Measurements from ENCODE around the gene ANKRD26. TPM values are rescaled to one million over a fixed set of nuclear protein-coding genes. Genes with fewer than 3 reads are reported as not detected.

Gene ANKRD26
- 2.1 to 3.2 TPM (median 2.9 TPM) in 5 replicates for total RNA-seq (2022; extraction: Qiagen RNA extraction)

GRCh38 chr10:27099916-27100812 lies at the start of gene ANKRD26:
Gene ANKRD26 (minus strand): TSS chr10:27100494. CDS start chr10:27100326, 168 bp downstream.

Other genes starting within 250 kb of the ANKRD26 start
- 51.4 to 59.5 TPM (median 53.2 TPM) in 5 replicates for gene ABI1, start 239.5 kb downstream of the ANKRD26 start, total RNA-seq (2022; extraction: Qiagen RNA extraction)
- 89.6 to 118 TPM (median 109 TPM) in 5 replicates for gene YME1L1, start 53.9 kb upstream of the ANKRD26 start, total RNA-seq (2022; extraction: Qiagen RNA extraction)
- gene MASTL, start 54.9 kb upstream of the ANKRD26 start, total RNA-seq (2022; extraction: Qiagen RNA extraction): 18.2 to 21.2 TPM (median 19.9 TPM) in 5 replicates
- gene ACBD5, start 140.3 kb upstream of the ANKRD26 start, total RNA-seq (2022; extraction: Qiagen RNA extraction): 23.4 to 29.4 TPM (median 25.6 TPM) in 5 replicates